ENCODE results near the gene B4GALT3.

The B4GALT3 gene

GRCh38 chr1:161159913-161160243 is 17.4 kb downstream of the B4GALT3 start:
- DNase-seq, result no peak

DNA sequence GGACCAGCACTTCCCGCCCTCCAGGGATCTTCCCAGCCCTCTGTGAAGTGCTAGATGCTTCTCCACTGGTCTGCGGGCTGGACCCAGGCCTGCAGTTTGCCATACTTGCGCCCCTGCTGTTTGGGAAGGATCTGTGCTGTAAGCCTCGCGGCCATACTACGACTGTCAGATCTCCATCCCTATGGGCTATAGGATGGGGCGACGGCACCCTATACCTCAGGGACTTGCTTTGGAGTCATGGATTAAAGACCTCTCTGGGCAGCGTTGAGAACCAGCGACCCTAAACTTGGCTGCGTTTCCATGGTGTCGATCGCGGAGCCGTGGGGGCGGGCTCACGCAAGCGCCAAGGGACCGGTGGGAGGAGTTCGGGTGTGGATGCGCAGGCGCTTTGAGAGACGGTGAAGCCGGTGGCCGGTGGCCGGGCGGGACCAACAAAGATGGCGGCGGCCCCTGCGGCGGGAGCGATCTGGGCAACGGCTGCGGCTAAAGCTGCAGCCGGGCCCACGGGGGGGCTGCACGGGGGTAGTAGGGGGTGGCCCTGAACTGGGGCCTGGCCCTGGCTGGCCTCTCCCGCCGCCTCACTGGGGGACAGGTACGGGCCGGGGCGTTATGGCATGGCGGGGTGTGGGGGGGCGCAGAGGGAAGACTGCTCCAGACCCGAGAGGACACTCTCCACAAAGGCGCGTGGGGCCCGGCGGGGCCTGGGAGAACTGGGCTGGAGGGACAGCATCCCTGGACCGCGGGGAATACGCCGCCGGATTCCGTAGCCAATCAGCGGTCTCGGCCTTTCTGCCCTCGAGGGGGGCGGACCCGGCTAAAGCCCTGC is 18.0 kb downstream of the B4GALT3 start, which contains the start of gene USP21:
TSS of gene USP21 (plus strand) at position 414 of the 826 bp plus-strand sequence. CDS start 1,141 bp downstream, outside the sequence.
- DNase-seq, result peak; percentile 84 to 89

DNA sequence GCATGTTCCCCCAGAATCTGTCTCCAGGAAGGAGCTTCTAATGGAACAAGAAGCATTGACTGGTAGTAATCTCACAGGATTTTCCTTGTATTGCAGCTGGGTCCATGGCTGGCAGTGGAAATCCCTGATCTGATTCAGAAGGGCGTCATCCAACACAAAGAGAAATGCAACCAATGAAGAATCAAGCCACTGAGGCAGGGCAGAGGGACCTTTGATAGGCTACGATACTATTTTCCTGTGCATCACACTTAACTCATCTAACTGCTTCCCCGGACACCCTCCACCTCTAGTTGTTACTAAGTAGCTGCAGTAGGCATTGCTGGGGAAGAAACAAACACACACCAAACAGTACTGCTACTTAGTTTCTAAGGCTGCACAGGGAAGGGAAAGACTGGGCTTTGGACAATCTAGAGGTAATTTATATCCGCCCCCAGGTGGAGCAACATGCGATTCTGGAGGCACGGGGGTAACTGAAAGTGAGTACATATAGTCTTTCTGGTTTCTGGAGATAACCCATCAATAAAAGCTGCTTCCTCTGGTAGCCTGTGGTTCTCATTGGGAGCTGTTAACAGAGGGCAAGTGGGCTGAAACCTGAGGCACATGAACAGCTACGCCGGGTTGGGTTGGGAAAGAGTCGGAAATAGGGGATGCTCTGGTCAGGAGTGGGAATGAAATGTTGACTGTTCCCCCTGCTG is 18.8 kb downstream of the B4GALT3 start:
- DNase-seq, result no peak

DNA sequence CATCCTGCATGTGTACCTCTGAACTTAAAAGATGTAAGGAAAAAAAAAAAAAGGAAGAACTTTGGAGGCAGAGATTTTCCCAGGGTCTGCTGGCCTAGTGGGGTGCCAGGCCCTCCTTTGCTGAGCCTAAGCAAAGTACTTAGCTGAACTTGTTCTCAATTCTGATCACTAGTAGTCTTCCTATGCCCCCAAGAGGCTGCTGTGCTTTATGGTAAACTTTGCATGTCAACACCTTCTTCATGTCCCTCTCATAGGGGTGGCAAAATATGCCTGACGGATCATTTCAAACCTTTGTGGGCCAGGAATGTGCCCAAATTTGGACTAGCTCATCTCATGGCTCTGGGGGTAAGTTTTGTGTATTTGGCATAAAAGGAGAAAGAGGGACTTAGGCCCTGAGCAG is 19.4 kb downstream of the B4GALT3 start:
- DNase-seq, result no peak

GRCh38 chr1:161153682-161154337 is 23.5 kb downstream of the B4GALT3 start, which contains the start of gene UFC1:
Gene UFC1 (plus strand): TSS chr1:161153978. CDS start chr1:161153998, 20 bp downstream.
- peak; percentile 80 to 86 for DNase-seq

- no peak for DNase-seq
Observed at GRCh38 chr1:161153176-161153575, 24.1 kb downstream of the B4GALT3 start.

- DNase-seq, result no peak
Observed at GRCh38 chr1:161145832-161146231, 31.5 kb downstream of the B4GALT3 start.

- DNase-seq, result no peak
Observed at GRCh38 chr1:161140755-161141400, 36.4 kb downstream of the B4GALT3 start.

- DNase-seq, result peak in 1 of 2 experiments; percentile 6
Observed at GRCh38 chr1:161139766-161140165, 37.5 kb downstream of the B4GALT3 start.

GRCh38 chr1:161138431-161138830 is 38.9 kb downstream of the B4GALT3 start:
- no peak for DNase-seq

DNA sequence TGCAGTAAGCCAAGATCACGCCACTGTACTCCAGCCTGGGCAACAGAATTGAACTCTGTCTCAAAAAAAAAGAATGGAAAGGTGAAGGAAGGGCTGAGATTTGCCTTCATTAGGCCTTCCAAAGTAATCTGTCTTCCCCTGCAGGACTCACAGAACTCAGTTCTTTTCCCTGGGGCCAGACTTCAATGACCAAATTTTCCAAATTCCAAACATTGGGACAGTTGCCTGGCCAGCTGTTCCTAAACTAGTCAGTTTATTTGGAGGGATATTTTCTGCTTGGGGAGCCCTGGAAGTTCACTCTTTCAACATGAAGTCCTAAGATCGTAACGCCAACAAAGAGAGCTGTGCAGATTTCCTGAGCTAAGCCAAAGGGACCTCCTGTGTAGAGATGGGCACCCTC is 39.4 kb downstream of the B4GALT3 start:
- no peak for DNase-seq

DNA sequence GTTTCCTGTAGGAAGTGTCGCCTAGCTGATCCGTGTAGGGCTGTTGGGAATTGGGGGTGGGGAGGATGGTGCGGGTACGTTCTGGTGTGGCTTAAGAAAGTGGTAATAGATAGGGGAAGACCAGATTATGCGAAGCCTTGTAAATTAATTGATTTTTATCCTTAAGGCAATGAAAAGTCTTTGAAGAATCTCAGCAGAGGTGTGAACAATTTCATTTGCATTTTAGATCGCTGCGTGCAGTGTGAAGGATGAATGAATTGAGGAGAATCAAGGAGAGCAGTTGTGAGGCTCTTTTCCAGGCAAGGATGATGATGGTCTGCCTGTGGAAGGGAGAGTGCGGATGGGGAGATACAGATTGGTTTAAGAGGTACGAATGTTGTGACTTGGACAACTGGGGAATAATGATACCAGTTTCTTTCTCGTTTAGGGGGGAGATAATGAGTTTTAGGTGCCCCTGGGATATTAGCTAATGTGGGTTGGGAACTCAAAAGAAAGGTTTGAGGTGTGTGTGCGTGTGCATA is 44.0 kb downstream of the B4GALT3 start:
- DNase-seq, result no peak

DNA sequence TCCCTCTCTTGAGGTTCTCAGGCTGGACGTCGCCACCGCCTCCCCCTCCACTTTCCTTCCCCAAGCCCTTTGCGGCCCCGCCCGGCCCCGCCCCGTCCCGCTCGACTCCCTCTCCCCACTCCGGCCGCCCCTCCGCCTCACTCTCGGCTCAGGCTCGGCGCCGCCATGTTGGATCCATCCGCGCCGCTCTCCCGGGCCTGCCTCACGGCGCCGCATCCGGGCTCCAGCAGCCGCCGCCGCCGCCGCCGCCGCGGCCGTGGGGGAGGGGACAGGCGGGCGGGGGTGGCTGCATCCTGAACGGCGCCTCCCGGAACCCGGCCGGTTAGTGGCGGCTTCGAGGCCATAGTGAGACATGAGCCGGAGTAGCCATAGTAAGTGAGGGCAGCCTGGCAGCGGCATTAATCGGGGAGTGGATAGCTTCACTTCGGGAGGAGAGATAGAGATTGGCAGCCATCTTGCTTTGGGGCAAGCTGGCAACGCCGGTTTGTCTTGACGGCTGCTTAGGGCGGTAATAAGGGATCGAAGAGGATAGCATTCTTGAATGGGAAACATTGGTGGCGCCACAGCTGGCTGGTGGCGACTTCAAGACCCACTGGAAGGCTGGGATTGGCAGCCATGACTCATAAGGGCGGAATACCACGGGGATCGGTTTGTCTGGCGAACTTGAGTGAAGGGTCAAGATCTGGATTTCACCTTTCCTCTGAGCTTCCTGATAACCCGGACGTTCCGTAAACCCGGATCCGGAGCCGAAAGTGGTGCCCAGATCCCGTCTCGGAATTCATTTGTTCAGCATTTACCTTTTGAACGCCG is 44.7 kb downstream of the B4GALT3 start, which contains the start of gene DEDD:
TSS of gene DEDD (minus strand) at position 258 of the 810 bp plus-strand sequence. CDS start 8,205 bp downstream, outside the sequence.
- peak; percentile 94 to 95 for DNase-seq

DNA sequence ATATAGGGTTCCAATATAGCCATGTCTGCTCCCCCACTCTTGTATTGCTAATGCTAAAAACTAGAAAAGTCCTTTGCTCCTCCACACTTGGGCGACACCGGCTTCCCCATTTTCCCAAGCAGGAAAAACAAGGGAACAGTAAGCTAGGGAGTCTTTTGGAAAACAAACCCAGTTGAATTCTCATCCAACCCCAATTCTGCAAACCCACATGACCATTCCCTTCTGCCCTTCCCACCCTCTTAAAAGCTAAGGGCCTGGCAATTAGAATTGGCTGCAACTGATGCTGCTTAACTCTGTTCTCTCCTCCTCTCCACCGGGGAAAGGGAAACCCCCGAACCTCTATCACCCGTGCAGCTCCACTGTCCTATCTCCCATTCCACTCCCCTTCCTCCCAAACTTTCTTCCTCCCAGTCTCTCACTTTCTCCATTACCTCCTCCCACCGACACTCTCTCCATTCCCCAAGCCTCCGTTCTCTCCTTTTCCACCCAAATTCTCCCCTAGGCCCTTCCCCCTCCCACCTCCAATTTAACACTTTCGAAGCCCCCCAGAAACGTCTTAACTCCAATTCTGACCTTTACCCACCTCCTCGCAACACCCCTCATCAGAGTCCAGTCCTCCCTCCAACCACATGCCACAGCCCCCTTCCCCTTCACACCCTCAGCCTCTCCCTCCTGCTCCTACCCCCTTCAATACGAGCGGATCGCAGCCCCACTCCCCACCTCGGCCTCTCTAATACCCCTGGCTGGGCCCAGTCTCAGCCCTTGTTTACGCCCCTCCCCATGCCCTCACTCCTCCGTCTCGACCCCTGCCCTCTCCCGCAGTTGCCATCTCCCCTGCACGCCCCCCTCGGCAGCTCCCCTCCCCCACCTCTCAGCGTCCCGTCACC is 45.5 kb downstream of the B4GALT3 start:
- DNase-seq, result no peak

DNA sequence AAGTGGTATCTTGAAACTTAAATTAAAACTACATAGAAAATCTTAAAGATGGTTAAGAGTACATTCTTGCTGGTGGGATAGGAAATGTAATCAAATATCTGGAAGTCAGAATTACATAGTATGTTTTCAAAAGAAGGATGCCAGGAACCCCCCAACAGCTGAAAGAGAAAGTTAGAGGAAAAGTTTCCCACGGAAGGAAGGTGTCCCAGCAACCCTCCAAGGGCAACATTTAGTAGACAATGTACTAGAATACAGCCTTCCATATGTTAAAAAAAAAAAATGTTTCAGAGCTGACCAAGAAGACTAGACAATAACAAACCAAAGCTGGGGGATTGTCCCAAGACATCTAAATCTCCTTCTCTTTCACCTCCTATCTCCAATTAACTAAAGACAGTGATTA is 47.0 kb downstream of the B4GALT3 start:
- no peak for DNase-seq

- DNase-seq, result no peak
Observed at GRCh38 chr1:161128591-161129420, 48.5 kb downstream of the B4GALT3 start.

- no peak for DNase-seq
Observed at GRCh38 chr1:161127649-161128048, 49.7 kb downstream of the B4GALT3 start.

DNA sequence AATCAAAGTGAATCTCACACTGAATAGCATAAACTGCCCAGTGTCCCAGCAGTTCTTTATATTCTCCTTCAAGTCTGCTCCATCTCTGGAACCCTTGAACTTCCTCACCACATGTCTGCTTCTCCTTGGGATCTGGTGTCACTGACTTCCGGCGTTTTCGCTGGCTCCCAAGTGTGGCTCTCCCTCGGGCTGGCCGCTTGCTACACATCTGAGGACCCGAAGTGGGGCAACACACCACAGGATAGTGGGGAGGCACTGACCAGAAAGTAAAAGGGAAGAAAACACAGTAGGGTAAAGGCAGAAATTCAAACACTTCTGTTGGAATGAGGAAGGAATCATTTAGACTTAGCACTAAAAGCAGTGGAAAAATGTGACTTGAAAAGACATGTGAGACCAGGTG is 54.3 kb downstream of the B4GALT3 start:
- DNase-seq, result no peak

DNA sequence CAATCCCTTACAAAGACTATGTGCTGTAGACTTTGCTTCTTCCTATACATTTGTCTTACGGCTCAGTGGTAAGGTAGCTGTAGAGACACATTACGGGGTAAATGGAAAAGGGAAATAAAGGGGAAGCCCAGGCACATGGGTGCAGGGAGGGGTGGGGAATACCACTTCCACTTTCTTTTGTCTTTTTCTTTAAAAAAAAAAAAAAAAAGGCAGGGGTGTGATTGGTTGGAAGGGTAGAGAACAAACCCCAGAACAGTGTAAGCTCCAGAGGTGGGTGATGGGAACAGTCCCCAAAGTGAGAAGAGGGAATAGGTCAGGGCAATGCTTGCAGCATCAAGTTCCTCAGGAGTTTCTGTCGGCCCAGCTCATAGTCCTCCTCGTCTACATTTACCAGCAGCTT is 55.5 kb downstream of the B4GALT3 start:
- DNase-seq, result no peak

All from NCI-H1930 (cell line).